ENCODE results near the gene MLPH. TPM values are rescaled to one million over a fixed set of nuclear protein-coding genes. Genes with fewer than 3 reads are reported as not detected.

Gene MLPH
- total and polyA plus RNA-seq, 4 donors, result 1.6 to 25.9 (median 22.3) TPM

DNA sequence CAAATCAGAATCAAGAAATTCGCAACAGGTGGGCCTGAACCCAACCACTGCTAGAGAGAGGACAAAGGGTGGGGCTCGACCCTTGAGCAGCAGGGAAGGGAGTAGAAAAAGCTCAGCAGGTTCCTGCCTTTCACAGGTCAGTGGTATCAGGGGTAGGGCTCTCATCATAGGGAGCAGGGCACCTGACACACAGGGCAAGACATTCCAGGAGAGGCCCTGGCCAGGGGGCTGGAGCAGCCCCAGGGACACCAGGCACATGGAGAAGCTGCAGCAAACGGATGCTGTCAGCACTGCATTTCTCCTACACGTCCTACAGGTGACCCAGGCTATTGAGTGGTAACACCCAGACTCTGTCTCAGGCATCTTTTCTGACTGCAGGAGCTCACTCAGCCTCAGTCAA lies 17.2 kb upstream of the MLPH start (continued):
- TF ChIP-seq, protein P1, sequence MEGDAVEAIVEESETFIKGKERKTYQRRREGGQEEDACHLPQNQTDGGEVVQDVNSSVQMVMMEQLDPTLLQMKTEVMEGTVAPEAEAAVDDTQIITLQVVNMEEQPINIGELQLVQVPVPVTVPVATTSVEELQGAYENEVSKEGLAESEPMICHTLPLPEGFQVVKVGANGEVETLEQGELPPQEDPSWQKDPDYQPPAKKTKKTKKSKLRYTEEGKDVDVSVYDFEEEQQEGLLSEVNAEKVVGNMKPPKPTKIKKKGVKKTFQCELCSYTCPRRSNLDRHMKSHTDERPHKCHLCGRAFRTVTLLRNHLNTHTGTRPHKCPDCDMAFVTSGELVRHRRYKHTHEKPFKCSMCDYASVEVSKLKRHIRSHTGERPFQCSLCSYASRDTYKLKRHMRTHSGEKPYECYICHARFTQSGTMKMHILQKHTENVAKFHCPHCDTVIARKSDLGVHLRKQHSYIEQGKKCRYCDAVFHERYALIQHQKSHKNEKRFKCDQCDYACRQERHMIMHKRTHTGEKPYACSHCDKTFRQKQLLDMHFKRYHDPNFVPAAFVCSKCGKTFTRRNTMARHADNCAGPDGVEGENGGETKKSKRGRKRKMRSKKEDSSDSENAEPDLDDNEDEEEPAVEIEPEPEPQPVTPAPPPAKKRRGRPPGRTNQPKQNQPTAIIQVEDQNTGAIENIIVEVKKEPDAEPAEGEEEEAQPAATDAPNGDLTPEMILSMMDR (IDR thresholded peaks at IDR 0.05; ENCODE audit: low read depth, low read length, missing input control), result no peak
- no peak for TF ChIP-seq YY1 (IDR thresholded peaks at IDR 0.05)
- no peak for TF ChIP-seq RAD21 (IDR thresholded peaks at IDR 0.05)
- TF ChIP-seq, protein P2, sequence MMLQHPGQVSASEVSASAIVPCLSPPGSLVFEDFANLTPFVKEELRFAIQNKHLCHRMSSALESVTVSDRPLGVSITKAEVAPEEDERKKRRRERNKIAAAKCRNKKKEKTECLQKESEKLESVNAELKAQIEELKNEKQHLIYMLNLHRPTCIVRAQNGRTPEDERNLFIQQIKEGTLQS (IDR thresholded peaks at IDR 0.05), result no peak

DNA sequence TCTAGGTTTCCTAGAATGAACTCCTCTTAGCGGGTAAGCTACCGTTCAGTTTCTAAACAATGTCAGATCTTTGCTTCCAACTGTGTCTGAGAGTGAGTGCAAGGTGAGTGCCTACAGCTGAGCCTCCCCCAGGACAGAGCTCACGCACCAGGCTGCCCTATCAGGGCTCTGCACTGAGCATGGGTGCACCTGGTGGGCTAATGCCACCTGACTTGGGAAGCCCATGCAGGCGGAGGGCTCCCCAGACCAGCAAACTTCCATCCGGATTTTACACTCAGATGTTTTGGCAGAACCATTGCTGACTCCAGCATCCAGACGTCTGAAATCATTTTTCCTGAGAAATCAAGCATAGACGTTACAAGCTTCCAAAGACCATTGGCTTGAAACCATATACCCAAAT lies 16.1 kb upstream of the MLPH start:
- Histone ChIP-seq H3K4me3 (ENCODE audit: low read depth in 1 of 3, low read length in 3 of 3) (no peak overlapping the region), H3K27me3 (ENCODE audit: control insufficient read depth in 4 of 4, insufficient read depth in 4 of 4, low read length in 3 of 4) (no peaks in the 10 kb centered on the region), H3K4me1 (ENCODE audit: control insufficient read depth in 4 of 4, insufficient read depth in 4 of 4, low read length in 3 of 4) (peaks cover 3 to 18% (median 10%) of the 10 kb centered on the region in 4 donors), H3K36me3 (ENCODE audit: control insufficient read depth in 4 of 4, insufficient read depth in 3 of 4, low read depth in 1 of 4, low read length in 3 of 4) (no peaks in the 10 kb centered on the region), H3K9me3 (ENCODE audit: control insufficient read depth in 4 of 4, low read length in 3 of 4) (no peaks in the 10 kb centered on the region), H3K27ac (ENCODE audit: low read depth in 1 of 2, low read length in 2 of 2) (no peak overlapping the region), H3K9ac (ENCODE audit: low read depth in 1 of 2, low read length in 2 of 2) (no peak overlapping the region)
- DNase-seq (ENCODE audit: low spot score), result no peak
- TF ChIP-seq HNF4A (conservative IDR thresholded peaks at IDR 0.05) (no peak), SP1 (IDR thresholded peaks at IDR 0.05) (no peak), TAF1 (conservative IDR thresholded peaks at IDR 0.05) (no peak), FOXA2 (IDR thresholded peaks at IDR 0.05) (no peak), YY1 (IDR thresholded peaks at IDR 0.05) (no peak), EGR1 (IDR thresholded peaks at IDR 0.05; ENCODE audit: low read depth in 2 of 2) (no peak), GABPA (IDR thresholded peaks at IDR 0.05 in 1 of 2, conservative IDR thresholded peaks at IDR 0.05 in 1 of 2) (no peak), NR2F2 (IDR thresholded peaks at IDR 0.05) (no peak), HNF4G (IDR thresholded peaks at IDR 0.05) (no peak), JUND (IDR thresholded peaks at IDR 0.05) (no peak), RXRA (IDR thresholded peaks at IDR 0.05) (no peak), RAD21 (IDR thresholded peaks at IDR 0.05) (no peak), FOXA1 (IDR thresholded peaks at IDR 0.05) (no peak)
- TF ChIP-seq, protein P3, sequence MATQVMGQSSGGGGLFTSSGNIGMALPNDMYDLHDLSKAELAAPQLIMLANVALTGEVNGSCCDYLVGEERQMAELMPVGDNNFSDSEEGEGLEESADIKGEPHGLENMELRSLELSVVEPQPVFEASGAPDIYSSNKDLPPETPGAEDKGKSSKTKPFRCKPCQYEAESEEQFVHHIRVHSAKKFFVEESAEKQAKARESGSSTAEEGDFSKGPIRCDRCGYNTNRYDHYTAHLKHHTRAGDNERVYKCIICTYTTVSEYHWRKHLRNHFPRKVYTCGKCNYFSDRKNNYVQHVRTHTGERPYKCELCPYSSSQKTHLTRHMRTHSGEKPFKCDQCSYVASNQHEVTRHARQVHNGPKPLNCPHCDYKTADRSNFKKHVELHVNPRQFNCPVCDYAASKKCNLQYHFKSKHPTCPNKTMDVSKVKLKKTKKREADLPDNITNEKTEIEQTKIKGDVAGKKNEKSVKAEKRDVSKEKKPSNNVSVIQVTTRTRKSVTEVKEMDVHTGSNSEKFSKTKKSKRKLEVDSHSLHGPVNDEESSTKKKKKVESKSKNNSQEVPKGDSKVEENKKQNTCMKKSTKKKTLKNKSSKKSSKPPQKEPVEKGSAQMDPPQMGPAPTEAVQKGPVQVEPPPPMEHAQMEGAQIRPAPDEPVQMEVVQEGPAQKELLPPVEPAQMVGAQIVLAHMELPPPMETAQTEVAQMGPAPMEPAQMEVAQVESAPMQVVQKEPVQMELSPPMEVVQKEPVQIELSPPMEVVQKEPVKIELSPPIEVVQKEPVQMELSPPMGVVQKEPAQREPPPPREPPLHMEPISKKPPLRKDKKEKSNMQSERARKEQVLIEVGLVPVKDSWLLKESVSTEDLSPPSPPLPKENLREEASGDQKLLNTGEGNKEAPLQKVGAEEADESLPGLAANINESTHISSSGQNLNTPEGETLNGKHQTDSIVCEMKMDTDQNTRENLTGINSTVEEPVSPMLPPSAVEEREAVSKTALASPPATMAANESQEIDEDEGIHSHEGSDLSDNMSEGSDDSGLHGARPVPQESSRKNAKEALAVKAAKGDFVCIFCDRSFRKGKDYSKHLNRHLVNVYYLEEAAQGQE (IDR thresholded peaks at IDR 0.05), result no peak
- TF ChIP-seq, protein P4, sequence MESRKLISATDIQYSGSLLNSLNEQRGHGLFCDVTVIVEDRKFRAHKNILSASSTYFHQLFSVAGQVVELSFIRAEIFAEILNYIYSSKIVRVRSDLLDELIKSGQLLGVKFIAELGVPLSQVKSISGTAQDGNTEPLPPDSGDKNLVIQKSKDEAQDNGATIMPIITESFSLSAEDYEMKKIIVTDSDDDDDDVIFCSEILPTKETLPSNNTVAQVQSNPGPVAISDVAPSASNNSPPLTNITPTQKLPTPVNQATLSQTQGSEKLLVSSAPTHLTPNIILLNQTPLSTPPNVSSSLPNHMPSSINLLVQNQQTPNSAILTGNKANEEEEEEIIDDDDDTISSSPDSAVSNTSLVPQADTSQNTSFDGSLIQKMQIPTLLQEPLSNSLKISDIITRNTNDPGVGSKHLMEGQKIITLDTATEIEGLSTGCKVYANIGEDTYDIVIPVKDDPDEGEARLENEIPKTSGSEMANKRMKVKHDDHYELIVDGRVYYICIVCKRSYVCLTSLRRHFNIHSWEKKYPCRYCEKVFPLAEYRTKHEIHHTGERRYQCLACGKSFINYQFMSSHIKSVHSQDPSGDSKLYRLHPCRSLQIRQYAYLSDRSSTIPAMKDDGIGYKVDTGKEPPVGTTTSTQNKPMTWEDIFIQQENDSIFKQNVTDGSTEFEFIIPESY (IDR thresholded peaks at IDR 0.05), result no peak
- TF ChIP-seq, protein P1 (IDR thresholded peaks at IDR 0.05; ENCODE audit: low read depth, low read length, missing input control), result no peak
- TF ChIP-seq, protein P2 (IDR thresholded peaks at IDR 0.05), result no peak
- TF ChIP-seq, protein P5, sequence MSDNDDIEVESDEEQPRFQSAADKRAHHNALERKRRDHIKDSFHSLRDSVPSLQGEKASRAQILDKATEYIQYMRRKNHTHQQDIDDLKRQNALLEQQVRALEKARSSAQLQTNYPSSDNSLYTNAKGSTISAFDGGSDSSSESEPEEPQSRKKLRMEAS (IDR thresholded peaks at IDR 0.05), result no peak
- WGBS, result 79% methylated on average over 7 of the region's 7 CpGs
